ENCODE data around the gene CD248.
A peak's percentile ranks its signal among the peaks of the same experiment; 100 is the strongest.
"Not testable (repeated sequence)": the region's sequence is repeated elsewhere in the genome, so short reads cannot be mapped to it uniquely, and the experiment has no call there.

CD248 gene

GRCh38 chr11:66328031-66328301 lies 11.1 kb upstream of the CD248 start:
- DNase-seq = no peak

- no peak for DNase-seq
Observed at GRCh38 chr11:66327171-66328030, 10.6 kb upstream of the CD248 start.

GRCh38 chr11:66326261-66327111 lies 9.6 kb upstream of the CD248 start:
- DNase-seq = no peak

DNA sequence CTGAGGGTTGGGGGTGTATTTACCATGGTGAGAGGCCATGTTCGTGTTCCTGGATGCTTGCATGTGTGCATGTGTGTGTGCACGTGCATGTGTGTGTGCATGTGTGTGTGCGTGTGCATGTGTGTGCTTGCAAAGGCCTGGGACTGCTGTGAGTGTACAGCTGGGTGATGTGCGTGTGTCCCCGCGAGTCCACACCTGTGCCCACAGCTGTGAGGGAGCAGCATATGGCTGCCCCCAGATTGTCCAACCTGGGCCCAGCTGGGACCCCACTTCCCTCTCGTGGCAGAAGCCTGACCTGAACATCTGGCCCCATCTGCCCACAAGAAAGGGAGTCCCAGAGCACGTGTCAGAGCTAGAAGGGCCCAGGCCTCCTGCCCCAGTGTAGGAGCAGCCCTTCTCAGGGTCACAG lies 8.4 kb upstream of the CD248 start:
- no peak for DNase-seq

- no peak for DNase-seq
Observed at GRCh38 chr11:66324664-66325063, 7.8 kb upstream of the CD248 start.

GRCh38 chr11:66323684-66324083 lies 6.8 kb upstream of the CD248 start:
- no peak for DNase-seq

DNA sequence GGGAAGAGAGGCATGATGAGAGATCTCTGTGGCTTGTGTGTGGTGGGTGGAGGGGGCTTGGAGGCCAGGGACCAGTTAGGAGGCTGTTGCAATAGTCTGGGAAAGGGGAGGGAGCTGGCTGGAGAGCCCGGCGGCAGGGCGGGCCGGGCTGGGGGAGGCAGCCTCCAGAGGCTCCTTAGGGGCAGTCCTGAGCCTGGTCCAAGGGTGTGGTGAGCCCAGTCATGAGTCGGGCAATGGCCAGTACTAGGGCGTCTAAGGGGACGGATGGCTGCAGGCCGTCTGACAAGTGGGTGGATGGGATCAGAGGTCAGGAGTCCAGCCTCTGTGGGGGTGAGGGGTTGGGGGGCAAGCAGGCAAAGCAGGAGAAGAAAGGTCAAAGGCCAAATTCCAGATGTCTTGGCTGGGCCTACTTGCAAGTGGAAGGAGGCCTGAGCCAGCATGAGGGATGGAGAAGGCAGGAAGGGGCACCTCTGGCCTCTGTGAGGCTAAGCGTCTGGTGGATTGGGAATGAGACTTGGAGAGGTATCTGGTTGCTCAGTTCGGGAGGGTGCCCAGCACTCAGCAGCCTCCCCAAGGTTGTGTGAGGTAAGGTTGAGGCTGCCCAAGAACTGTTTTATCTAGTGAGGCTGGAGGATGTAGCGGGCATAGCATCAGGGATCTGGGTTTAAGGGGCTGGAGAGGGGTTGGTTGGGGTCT lies 6.0 kb upstream of the CD248 start:
- DNase-seq = no peak

- no peak for DNase-seq
Observed at GRCh38 chr11:66321606-66322005, 4.8 kb upstream of the CD248 start.

GRCh38 chr11:66320748-66321147 lies 3.9 kb upstream of the CD248 start:
- not testable (repeated sequence) for DNase-seq

GRCh38 chr11:66320289-66320688 lies 3.4 kb upstream of the CD248 start:
- not testable (repeated sequence) for DNase-seq

DNA sequence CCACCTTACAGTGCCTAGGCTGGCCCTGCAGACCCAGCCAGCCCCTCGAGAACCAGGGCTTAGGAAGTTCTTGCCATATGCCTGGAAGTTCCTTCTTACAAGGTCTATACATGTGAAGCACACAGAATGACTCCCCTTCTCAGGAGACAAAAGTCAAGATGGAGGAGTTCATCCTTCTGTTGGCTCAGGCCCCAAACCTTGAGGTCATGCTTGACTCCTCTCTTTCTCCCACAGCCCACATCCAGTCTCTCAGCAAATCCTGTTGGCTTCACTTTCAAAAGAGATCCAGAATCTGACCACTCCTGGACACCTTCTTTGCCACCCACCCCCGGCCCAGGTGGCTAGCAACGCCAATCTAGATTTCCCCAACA lies 1.7 kb upstream of the CD248 start:
- no peak for DNase-seq

GRCh38 chr11:66317723-66318599 lies 1.1 kb upstream of the CD248 start:
- DNase-seq = no peak

DNA sequence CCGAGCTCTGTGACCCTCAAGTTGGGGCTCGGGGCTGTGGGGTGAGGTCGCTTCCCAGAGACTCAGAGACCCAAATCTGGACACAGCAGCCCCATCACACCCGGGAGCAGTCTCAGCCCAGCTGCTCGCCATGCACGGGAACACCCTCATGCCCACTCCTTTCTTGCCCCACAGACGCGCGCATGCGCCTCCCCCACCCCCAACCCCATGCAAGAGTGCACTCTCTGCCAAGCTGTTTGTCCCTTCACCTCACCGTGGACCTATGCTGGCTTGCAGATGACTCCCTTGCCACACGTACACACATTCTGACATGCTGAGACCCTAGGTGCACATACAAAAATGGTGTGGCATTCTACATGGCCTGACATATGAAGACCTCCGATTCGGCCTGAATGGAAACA lies 478 bp upstream of the CD248 start:
- no peak for DNase-seq

DNA sequence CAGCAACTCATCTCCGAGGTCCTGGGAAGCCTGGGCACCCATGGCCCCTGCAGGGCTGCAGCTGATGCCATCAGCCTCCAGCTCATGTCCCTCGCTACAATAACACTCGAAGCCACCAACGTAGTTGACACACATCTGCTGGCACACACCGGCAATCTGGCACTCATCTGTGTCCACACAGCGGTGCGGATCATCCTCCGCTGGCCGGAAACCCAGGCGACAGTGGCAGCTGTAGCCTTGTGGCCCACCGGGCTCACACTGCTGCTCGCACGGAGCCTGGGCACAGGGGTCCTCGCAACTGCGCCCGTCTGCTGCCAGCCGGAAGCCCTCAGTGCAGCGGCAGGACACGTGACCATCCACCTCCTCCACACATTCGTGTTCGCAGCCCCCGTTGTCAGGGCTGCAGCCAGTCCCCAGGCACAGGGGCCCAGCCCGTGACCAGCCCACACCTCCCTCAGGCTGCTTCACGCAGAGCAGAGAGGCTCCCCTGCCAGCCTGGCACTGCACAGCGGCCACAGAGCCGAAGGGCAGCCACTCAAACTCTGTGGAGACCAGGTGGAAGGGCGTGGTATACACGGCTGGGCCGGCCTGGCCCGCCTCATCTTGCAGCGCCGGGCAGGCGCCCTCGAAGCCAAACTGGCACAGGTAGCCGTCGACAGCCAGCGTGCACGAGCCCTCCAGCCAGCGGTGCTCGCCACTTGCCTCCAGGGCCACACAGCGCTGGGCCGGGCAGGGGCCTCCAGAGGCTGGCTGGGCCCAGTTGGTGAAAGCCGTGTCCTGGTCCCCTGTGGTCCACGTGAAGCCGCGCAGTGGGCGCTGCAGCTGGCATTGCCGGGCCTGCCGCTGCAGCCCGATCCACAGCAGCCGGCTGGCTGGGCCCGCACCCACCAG lies 678 bp downstream of the CD248 start:
- no peak for DNase-seq

DNA sequence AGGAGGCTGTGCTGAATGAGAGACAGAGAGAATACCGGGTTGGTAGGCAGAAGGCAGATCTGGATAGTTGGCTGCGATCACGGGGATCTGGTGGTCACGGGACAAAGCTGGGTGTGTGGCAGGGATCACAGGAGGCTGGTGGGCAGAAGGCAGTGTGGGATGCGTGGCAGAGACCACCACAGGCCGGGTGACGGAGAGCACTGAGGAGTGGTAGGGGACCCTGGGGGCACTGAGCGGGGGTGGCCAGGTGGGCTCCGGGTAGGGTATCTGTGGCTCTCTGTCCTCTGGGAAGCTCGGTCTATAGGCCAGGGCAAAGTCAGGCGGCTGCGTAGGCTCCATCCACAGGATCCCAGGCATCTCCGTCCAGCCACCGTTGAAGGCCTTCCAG lies 1.4 kb downstream of the CD248 start:
- DNase-seq = no peak

GRCh38 chr11:66314561-66315497 lies 2.0 kb downstream of the CD248 start:
- no peak for DNase-seq

- DNase-seq = no peak
Observed at GRCh38 chr11:66314186-66314501, 2.7 kb downstream of the CD248 start.

GRCh38 chr11:66313321-66314185 lies 3.3 kb downstream of the CD248 start:
- DNase-seq = no peak

DNA sequence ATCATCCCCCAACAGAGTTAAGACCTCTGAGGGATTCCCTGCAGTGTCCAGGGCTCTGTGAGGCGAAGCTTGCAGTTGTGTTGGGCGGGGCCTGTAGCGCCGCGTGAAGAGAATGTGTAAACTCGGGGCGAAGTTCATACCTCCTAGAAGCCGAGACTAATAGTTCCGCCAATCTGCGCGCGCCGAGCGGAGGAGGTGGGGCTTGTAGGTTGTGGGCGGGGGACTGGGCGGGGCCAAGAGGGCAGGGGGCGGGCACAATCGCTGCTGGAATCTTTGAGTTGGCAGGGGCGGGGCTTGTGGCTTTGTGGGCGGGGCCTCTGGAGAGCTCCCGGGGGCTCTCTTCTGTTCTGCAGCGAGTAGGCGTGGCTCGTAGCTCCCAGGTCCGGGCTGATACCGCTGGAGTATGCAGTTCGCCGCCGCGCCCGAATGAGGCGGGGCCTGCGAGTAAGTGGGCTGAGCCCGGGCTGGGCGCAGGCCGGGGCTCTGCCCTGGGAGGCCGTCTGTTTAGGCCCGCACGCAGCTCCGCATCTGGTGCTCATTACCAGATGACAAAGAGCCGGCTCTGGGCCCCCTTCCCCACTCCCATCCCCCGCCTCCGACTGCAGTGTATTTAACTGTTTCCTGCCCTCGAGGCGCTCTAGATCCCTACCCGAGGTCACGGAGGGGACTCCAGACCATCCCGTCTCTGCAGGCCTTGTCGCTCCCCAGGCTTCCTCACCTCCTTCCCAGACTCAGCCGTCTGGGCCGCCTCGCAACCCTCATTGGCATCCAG lies 4.1 kb downstream of the CD248 start:
- DNase-seq = peak; percentile 97

Data from activated T-cell treated with anti-CD3 and anti-CD28 coated beads for 4 hours (primary cell).